Left ventricle myocardium inferior (tissue), 1 donor: ENCODE data around the gene CCDC91. TPM values are rescaled to one million over a fixed set of nuclear protein-coding genes. Genes with fewer than 3 reads are reported as not detected.

Experiments
- DNase-seq: peaks from one replicate; pipeline ENCODE4 v3.0.0-alpha.2; 2020
- H3K27ac ChIP-seq: fragments of 200-600 bp; replicated peaks from 2 replicates; pipeline ENCODE4 v1.8.0; 2021
- H3K27me3 ChIP-seq: fragments of 200-600 bp; 2 replicates; pipeline ENCODE4 v1.8.0; 2021; ENCODE audit warnings: low read depth
- H3K36me3 ChIP-seq: fragments of 200-600 bp; 2 replicates; pipeline ENCODE4 v1.8.0; 2021
- H3K4me1 ChIP-seq: fragments of 200-600 bp; 2 replicates; pipeline ENCODE4 v1.8.0; 2021
- H3K4me3 ChIP-seq: fragments of 200-600 bp; 2 replicates; pipeline ENCODE4 v1.8.0; 2021; ENCODE audit warnings: mild to moderate bottlenecking, moderate library complexity
- H3K9me3 ChIP-seq: fragments of 200-600 bp; replicated peaks from 2 replicates; pipeline ENCODE4 v1.8.0; 2021
- CTCF ChIP-seq: fragments of 200-600 bp; IDR thresholded peaks from 2 replicates; pipeline ENCODE4 v1.8.0; 2021; ENCODE audit warnings: antibody characterized with exemption, mild to moderate bottlenecking, borderline replicate concordance
- intact Hi-C: fragments of 100-400 bp; cut with micrococcal nuclease; formaldehyde crosslinking; loops from one replicate; pipeline ENCODE4 v1.11.0; 2022
- total RNA-seq: library from RNA; stranded (reverse); fragmentation: NEBNext Ultra II Directional; extraction: Animal tissue kit (Norgen Biotek cat#: 25700); gene quantifications from one replicate; pipeline ENCODE4 v1.2.1, GENCODE V29; 2021
- donor health status: DM: no; HTN: yes; CAD: no; lungs with severe emphysema.

The CCDC91 gene
- total RNA-seq, 1 donor from 2014 or later: 46.4 TPM

GRCh38 chr12:28350502-28350901 is 160.2 kb downstream of the CCDC91 start:
- Histone ChIP-seq H3K4me3 (no peak overlapping the region), H3K4me1 (peaks cover 11% of the 10 kb centered on the region), H3K27ac (no peak overlapping the region), H3K9me3 (peaks cover 9% of the 10 kb centered on the region), H3K27me3 (no peaks in the 10 kb centered on the region), H3K36me3 (peaks cover 14% of the 10 kb centered on the region)
- intact Hi-C loops: no loop called here
- no peak for DNase-seq
- TF ChIP-seq CTCF: no peak

- Histone ChIP-seq H3K9me3 (peaks cover 9% of the 10 kb centered on the region), H3K27me3 (no peaks in the 10 kb centered on the region), H3K36me3 (peaks cover 14% of the 10 kb centered on the region), H3K27ac (no peak overlapping the region), H3K4me3 (no peak overlapping the region), H3K4me1 (peaks cover 11% of the 10 kb centered on the region)
- DNase-seq: no peak
- TF ChIP-seq CTCF: no peak
- intact Hi-C loops: no loop called here
Measured at GRCh38 chr12:28351414-28351813, 161.2 kb downstream of the CCDC91 start.

- peaks cover 9% of the 10 kb centered on the region for H3K9me3 ChIP-seq
- H3K27me3 ChIP-seq: no peaks in the 10 kb centered on the region
- H3K36me3 ChIP-seq: peaks cover 14% of the 10 kb centered on the region
- H3K27ac ChIP-seq: no peak overlapping the region
- intact Hi-C loops: no loop called here
- TF ChIP-seq CTCF: no peak
- no peak overlapping the region for H3K4me3 ChIP-seq
- peaks cover 13% of the 10 kb centered on the region for H3K4me1 ChIP-seq
- DNase-seq: no peak
Measured at GRCh38 chr12:28355161-28355560, 164.9 kb downstream of the CCDC91 start.

- Histone ChIP-seq H3K4me3 (no peak overlapping the region), H3K27me3 (no peaks in the 10 kb centered on the region), H3K9me3 (no peaks in the 10 kb centered on the region), H3K36me3 (peaks cover 10% of the 10 kb centered on the region), H3K27ac (no peak overlapping the region), H3K4me1 (peaks cover 9% of the 10 kb centered on the region)
- TF ChIP-seq CTCF: no peak
- intact Hi-C loops: no loop called here
- DNase-seq: no peak
Measured at GRCh38 chr12:28360253-28360652, 170.0 kb downstream of the CCDC91 start.

GRCh38 chr12:28367326-28367725 is 177.1 kb downstream of the CCDC91 start:
- TF ChIP-seq CTCF: no peak
- Histone ChIP-seq H3K4me3 (no peak overlapping the region), H3K4me1 (no peaks in the 10 kb centered on the region), H3K36me3 (peaks cover 65% of the 10 kb centered on the region), H3K27me3 (no peaks in the 10 kb centered on the region), H3K9me3 (peaks cover 46% of the 10 kb centered on the region), H3K27ac (no peak overlapping the region)
- DNase-seq: no peak
- intact Hi-C loops: no loop called here

- Histone ChIP-seq H3K9me3 (peaks cover 52% of the 10 kb centered on the region), H3K4me1 (no peaks in the 10 kb centered on the region), H3K27ac (no peak overlapping the region), H3K36me3 (peaks cover 66% of the 10 kb centered on the region), H3K4me3 (no peak overlapping the region), H3K27me3 (no peaks in the 10 kb centered on the region)
- intact Hi-C loops: no loop called here
- no peak for TF ChIP-seq CTCF
- DNase-seq: no peak
Measured at GRCh38 chr12:28367993-28368392, 177.7 kb downstream of the CCDC91 start.
